ENCODE results near the gene CTNNBL1.

GRCh38 chr20:37673444-37673843, 20.4 kb upstream of the CTNNBL1 start:
- TF ChIP-seq MYBL2 (CRISPR knock-in tag; IDR thresholded peaks at IDR 0.05) (no peak), NR1H2 (CRISPR knock-in tag; IDR thresholded peaks at IDR 0.05) (no peak), CREB1 (CRISPR knock-in tag; IDR thresholded peaks at IDR 0.05) (no peak), MAX (CRISPR knock-in tag; IDR thresholded peaks at IDR 0.05) (no peak), RORB (CRISPR knock-in tag; IDR thresholded peaks at IDR 0.05) (no peak), ATF2 (CRISPR knock-in tag; IDR thresholded peaks at IDR 0.05; ENCODE audit: borderline replicate concordance, low read depth) (no peak), STAT6 (CRISPR knock-in tag; conservative IDR thresholded peaks at IDR 0.05; ENCODE audit: low read depth) (no peak), NR3C1 (CRISPR knock-in tag; conservative IDR thresholded peaks at IDR 0.05; ENCODE audit: low read depth) (no peak)
- TF ChIP-seq, protein P1, sequence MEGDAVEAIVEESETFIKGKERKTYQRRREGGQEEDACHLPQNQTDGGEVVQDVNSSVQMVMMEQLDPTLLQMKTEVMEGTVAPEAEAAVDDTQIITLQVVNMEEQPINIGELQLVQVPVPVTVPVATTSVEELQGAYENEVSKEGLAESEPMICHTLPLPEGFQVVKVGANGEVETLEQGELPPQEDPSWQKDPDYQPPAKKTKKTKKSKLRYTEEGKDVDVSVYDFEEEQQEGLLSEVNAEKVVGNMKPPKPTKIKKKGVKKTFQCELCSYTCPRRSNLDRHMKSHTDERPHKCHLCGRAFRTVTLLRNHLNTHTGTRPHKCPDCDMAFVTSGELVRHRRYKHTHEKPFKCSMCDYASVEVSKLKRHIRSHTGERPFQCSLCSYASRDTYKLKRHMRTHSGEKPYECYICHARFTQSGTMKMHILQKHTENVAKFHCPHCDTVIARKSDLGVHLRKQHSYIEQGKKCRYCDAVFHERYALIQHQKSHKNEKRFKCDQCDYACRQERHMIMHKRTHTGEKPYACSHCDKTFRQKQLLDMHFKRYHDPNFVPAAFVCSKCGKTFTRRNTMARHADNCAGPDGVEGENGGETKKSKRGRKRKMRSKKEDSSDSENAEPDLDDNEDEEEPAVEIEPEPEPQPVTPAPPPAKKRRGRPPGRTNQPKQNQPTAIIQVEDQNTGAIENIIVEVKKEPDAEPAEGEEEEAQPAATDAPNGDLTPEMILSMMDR (IDR thresholded peaks at IDR 0.05) = no peak
- TF ChIP-seq, protein P2, sequence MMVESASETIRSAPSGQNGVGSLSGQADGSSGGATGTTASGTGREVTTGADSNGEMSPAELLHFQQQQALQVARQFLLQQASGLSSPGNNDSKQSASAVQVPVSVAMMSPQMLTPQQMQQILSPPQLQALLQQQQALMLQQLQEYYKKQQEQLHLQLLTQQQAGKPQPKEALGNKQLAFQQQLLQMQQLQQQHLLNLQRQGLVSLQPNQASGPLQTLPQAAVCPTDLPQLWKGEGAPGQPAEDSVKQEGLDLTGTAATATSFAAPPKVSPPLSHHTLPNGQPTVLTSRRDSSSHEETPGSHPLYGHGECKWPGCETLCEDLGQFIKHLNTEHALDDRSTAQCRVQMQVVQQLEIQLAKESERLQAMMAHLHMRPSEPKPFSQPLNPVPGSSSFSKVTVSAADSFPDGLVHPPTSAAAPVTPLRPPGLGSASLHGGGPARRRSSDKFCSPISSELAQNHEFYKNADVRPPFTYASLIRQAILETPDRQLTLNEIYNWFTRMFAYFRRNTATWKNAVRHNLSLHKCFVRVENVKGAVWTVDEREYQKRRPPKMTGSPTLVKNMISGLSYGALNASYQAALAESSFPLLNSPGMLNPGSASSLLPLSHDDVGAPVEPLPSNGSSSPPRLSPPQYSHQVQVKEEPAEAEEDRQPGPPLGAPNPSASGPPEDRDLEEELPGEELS (CRISPR knock-in tag; IDR thresholded peaks at IDR 0.05) = no peak
- TF ChIP-seq, protein P3, sequence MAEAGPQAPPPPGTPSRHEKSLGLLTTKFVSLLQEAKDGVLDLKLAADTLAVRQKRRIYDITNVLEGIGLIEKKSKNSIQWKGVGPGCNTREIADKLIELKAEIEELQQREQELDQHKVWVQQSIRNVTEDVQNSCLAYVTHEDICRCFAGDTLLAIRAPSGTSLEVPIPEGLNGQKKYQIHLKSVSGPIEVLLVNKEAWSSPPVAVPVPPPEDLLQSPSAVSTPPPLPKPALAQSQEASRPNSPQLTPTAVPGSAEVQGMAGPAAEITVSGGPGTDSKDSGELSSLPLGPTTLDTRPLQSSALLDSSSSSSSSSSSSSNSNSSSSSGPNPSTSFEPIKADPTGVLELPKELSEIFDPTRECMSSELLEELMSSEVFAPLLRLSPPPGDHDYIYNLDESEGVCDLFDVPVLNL (CRISPR knock-in tag; IDR thresholded peaks at IDR 0.05; ENCODE audit: borderline replicate concordance, low read depth) = no peak
- TF ChIP-seq, protein P4, sequence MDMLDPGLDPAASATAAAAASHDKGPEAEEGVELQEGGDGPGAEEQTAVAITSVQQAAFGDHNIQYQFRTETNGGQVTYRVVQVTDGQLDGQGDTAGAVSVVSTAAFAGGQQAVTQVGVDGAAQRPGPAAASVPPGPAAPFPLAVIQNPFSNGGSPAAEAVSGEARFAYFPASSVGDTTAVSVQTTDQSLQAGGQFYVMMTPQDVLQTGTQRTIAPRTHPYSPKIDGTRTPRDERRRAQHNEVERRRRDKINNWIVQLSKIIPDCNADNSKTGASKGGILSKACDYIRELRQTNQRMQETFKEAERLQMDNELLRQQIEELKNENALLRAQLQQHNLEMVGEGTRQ (CRISPR knock-in tag; IDR thresholded peaks at IDR 0.05) = no peak
- TF ChIP-seq, protein P5, sequence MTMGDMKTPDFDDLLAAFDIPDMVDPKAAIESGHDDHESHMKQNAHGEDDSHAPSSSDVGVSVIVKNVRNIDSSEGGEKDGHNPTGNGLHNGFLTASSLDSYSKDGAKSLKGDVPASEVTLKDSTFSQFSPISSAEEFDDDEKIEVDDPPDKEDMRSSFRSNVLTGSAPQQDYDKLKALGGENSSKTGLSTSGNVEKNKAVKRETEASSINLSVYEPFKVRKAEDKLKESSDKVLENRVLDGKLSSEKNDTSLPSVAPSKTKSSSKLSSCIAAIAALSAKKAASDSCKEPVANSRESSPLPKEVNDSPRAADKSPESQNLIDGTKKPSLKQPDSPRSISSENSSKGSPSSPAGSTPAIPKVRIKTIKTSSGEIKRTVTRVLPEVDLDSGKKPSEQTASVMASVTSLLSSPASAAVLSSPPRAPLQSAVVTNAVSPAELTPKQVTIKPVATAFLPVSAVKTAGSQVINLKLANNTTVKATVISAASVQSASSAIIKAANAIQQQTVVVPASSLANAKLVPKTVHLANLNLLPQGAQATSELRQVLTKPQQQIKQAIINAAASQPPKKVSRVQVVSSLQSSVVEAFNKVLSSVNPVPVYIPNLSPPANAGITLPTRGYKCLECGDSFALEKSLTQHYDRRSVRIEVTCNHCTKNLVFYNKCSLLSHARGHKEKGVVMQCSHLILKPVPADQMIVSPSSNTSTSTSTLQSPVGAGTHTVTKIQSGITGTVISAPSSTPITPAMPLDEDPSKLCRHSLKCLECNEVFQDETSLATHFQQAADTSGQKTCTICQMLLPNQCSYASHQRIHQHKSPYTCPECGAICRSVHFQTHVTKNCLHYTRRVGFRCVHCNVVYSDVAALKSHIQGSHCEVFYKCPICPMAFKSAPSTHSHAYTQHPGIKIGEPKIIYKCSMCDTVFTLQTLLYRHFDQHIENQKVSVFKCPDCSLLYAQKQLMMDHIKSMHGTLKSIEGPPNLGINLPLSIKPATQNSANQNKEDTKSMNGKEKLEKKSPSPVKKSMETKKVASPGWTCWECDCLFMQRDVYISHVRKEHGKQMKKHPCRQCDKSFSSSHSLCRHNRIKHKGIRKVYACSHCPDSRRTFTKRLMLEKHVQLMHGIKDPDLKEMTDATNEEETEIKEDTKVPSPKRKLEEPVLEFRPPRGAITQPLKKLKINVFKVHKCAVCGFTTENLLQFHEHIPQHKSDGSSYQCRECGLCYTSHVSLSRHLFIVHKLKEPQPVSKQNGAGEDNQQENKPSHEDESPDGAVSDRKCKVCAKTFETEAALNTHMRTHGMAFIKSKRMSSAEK (CRISPR knock-in tag; IDR thresholded peaks at IDR 0.05; ENCODE audit: borderline replicate concordance) = no peak
